RWPE2 (cell line): Measurements from ENCODE around the gene PRSS53.

ENCODE experiments used
- ATAC-seq: fragments of 200-7000 bp; cut with Tn5 transposase; 3 replicates; pipeline ENCODE4 v1.9.1; 2021; ENCODE audit warnings: low read depth
- DNase-seq: peaks from one replicate; pipeline ENCODE4 v3.0.0-alpha.2; 2020; ENCODE audit warnings: low spot score
- H3K27ac ChIP-seq: fragments of 450-650 bp; 2 replicates; pipeline ENCODE4 v1.5.1; 2017; ENCODE audit warnings: mild to moderate bottlenecking; ENCODE audit not compliant: poor library complexity, severe bottlenecking
- H3K27me3 ChIP-seq: fragments of 250-450 bp; sonication (Bioruptor Pico); 2 replicates; pipeline ENCODE4 v1.5.1; 2021; ENCODE audit warnings: mild to moderate bottlenecking, moderate library complexity; ENCODE audit not compliant: insufficient read depth, poor library complexity, severe bottlenecking
- H3K36me3 ChIP-seq: fragments of 250-450 bp; sonication (Bioruptor Pico); 2 replicates; pipeline ENCODE4 v1.5.1; 2020; ENCODE audit warnings: low read depth, mild to moderate bottlenecking, moderate library complexity
- H3K4me1 ChIP-seq: fragments of 250-450 bp; sonication (Bioruptor Pico); 2 replicates; pipeline ENCODE4 v1.5.1; 2021; ENCODE audit warnings: mild to moderate bottlenecking, moderate library complexity; ENCODE audit not compliant: insufficient read depth, poor library complexity, severe bottlenecking
- H3K4me3 ChIP-seq: fragments of 250-450 bp; sonication (Bioruptor Pico); 2 replicates; pipeline ENCODE4 v1.5.1; 2021; ENCODE audit warnings: mild to moderate bottlenecking, moderate library complexity; ENCODE audit not compliant: severe bottlenecking
- H3K9me3 ChIP-seq: fragments of 250-450 bp; sonication (Bioruptor Pico); 2 replicates; pipeline ENCODE4 v1.5.1; 2021; ENCODE audit warnings: mild to moderate bottlenecking, moderate library complexity; ENCODE audit not compliant: severe bottlenecking
- CTCF ChIP-seq: fragments of 450-650 bp; IDR thresholded peaks from one replicate; pipeline ENCODE4 v1.5.1; 2017; ENCODE audit warnings: mild to moderate bottlenecking, moderate library complexity; ENCODE audit not compliant: poor library complexity, severe bottlenecking

The PRSS53 gene

DNA sequence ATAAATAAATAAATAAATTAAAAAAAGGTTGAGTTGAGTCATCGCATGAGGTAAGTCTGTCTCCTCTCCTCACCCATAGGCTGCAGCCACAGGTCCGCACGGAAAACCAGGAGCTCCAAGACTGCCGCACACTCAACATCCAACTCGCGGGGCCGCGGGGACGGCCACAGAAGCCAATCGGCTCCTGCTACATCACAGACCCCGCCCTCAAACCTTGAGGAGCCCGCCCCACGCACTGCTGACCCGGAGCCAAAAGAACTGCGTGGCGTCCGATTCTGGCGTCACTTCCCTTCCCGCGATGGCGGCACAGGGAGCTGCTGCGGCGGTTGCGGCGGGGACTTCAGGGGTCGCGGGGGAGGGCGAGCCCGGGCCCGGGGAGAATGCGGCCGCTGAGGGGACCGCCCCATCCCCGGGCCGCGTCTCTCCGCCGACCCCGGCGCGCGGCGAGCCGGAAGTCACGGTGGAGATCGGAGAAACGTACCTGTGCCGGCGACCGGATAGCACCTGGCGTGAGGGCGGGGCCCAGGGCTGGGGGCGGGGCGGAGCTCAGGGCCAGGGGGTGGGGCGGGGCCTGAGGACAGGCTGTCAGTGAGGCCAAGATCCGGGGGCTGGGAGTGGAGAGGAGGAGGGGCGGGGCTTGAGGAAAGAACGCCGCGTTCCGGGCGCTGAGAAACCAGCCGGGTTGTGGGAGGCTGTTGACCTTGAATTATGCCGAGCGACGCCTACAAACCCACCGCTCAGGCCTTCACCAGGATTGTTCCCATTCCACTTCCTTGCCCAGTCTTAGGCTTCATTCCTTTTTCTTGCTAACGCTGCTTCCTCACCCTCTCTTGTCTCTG, 28.9 kb upstream of the PRSS53 start, which contains the start of gene KAT8:
TSS of gene KAT8 (plus strand) at position 281 of the 839 bp plus-strand sequence. CDS start at position 299, 18 bp downstream.
- no peak for TF ChIP-seq CTCF
- H3K9me3 ChIP-seq, result no peaks in the 10 kb centered on the region
- H3K36me3 ChIP-seq, result peaks cover 42% of the 10 kb centered on the region
- ATAC-seq (peak; percentile 89), DNase-seq (peak; percentile 99)
- H3K27me3 ChIP-seq, result no peaks in the 10 kb centered on the region
- peak within 1 kb of the TSS; percentile 94 for H3K27ac ChIP-seq
- peak within 1 kb of the TSS; percentile 86 for H3K4me3 ChIP-seq
- H3K4me1 ChIP-seq, result peaks cover 9% of the 10 kb centered on the region

GRCh38 chr16:31114468-31114867, 25.7 kb upstream of the PRSS53 start:
- H3K4me3 ChIP-seq, result no peak overlapping the region
- H3K27me3 ChIP-seq, result no peaks in the 10 kb centered on the region
- H3K36me3 ChIP-seq, result peaks cover 42% of the 10 kb centered on the region
- no peaks in the 10 kb centered on the region for H3K9me3 ChIP-seq
- ATAC-seq, result no peak
- no peak for TF ChIP-seq CTCF
- no peak for DNase-seq
- peaks cover 9% of the 10 kb centered on the region for H3K4me1 ChIP-seq
- peak overlapping the region; percentile 36 for H3K27ac ChIP-seq

DNA sequence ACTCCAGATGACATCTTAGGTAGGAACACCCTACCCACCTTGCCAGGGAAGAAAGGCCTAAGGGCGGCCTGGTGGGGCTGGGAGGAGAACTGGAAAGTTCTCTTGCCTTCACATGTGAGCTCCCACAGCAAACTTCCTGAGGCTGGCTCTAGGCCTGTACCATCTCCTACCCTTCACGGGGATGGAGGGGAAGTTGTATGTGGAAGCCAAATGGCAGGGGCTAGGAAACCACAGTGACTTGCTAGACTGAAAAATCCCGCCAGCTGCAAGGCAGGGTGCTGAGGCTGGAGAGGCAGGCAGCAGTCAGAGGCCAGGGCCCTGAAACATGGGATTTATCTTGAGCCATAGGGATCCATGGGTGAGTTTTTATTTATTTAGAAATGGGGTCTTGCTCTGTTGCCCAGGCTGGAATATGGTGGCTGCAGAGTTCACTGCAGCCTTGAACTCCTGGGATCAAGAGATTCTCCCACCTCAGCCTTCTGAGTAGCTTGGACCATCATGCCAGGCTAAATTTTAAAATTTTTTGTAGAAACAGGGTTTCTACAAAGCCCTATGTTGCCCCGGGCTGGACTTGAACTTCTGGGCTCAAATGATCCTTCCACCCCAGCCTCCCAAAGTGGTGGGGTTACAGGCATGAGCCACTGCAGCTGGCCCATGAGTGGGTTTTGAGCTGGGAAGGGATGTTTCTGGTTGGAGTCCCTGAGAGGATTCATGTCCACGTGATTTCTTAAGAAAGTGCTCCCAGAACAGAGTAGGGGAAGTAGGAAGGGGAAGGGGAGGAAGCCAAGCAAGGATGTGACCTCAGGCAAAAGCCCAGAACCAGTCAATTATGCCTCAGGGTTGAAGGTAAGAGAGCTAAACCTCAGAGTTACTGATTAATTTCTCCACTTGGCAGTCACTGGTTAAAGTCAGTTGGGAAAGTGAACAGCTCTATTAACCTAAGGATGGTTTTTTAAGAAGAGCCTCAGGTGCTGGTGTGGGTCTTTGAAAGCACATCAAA, 24.7 kb upstream of the PRSS53 start:
- Histone ChIP-seq H3K27ac (peak overlapping the region; percentile 36), H3K4me3 (no peak overlapping the region), H3K4me1 (no peaks in the 10 kb centered on the region), H3K27me3 (no peaks in the 10 kb centered on the region), H3K36me3 (peaks cover 38% of the 10 kb centered on the region), H3K9me3 (no peaks in the 10 kb centered on the region)
- DNase-seq (no peak), ATAC-seq (no peak)
- TF ChIP-seq CTCF, result no peak

GRCh38 chr16:31112711-31113110, 24.0 kb upstream of the PRSS53 start:
- no peak for TF ChIP-seq CTCF
- DNase-seq, result no peak
- H3K4me3 ChIP-seq, result no peak overlapping the region
- no peaks in the 10 kb centered on the region for H3K4me1 ChIP-seq
- H3K9me3 ChIP-seq, result no peaks in the 10 kb centered on the region
- peak overlapping the region; percentile 36 for H3K27ac ChIP-seq
- H3K27me3 ChIP-seq, result no peaks in the 10 kb centered on the region
- peaks cover 38% of the 10 kb centered on the region for H3K36me3 ChIP-seq
- ATAC-seq, result no peak
